Mesendoderm (in vitro differentiated cells): ENCODE data around the gene DEGS2.
A peak's percentile ranks its signal among the peaks of the same experiment; 100 is the strongest.

Source experiments
- DNase-seq: peaks from one replicate; pipeline ENCODE4 v3.0.0; 2013
- H2AK5ac ChIP-seq: 2 replicates; pipeline ENCODE4 v1.6.1; 2013; ENCODE audit warnings: low read length, inconsistent platforms
- H2BK120ac ChIP-seq: 2 replicates; pipeline ENCODE4 v1.6.1; 2013; ENCODE audit warnings: low read depth, mild to moderate bottlenecking, low read length, moderate library complexity, mixed read lengths
- H2BK15ac ChIP-seq: replicated peaks from 2 replicates; pipeline ENCODE4 v1.6.1; 2013; ENCODE audit warnings: low read depth, mild to moderate bottlenecking, moderate library complexity
- H2BK5ac ChIP-seq: 2 replicates; pipeline ENCODE4 v1.6.1; 2013; ENCODE audit warnings: low read length, inconsistent platforms
- H3K18ac ChIP-seq: 2 replicates; pipeline ENCODE4 v1.6.1; 2013; ENCODE audit warnings: mild to moderate bottlenecking, low read length, mixed read lengths
- H3K23ac ChIP-seq: one replicate; pipeline ENCODE4 v1.6.1; 2013; ENCODE audit warnings: low read length
- H3K27ac ChIP-seq: 2 replicates; pipeline ENCODE4 v1.5.1; 2013; ENCODE audit warnings: low read depth, mild to moderate bottlenecking, inconsistent platforms, low read length, moderate library complexity
- H3K27me3 ChIP-seq: 2 replicates; pipeline ENCODE4 v1.6.1; 2013; ENCODE audit warnings: low read length, control low read depth, mild to moderate bottlenecking, inconsistent platforms; ENCODE audit not compliant: insufficient read depth, poor library complexity
- H3K36me3 ChIP-seq: 2 replicates; pipeline ENCODE4 v1.6.1; 2013; ENCODE audit warnings: low read length, inconsistent platforms; ENCODE audit not compliant: control insufficient read depth, insufficient read depth
- H3K4ac ChIP-seq: one replicate; pipeline ENCODE4 v1.6.1; 2013; ENCODE audit warnings: low read depth, mild to moderate bottlenecking, low read length, moderate library complexity
- H3K4me1 ChIP-seq: 2 replicates; pipeline ENCODE4 v1.6.1; 2013; ENCODE audit warnings: low read depth, low read length, inconsistent platforms; ENCODE audit not compliant: control insufficient read depth
- H3K4me2 ChIP-seq: 2 replicates; pipeline ENCODE4 v1.6.1; 2013; ENCODE audit warnings: low read length
- H3K4me3 ChIP-seq: 2 replicates; pipeline ENCODE4 v1.5.1; 2013; ENCODE audit warnings: mild to moderate bottlenecking, low read length
- H3K56ac ChIP-seq: one replicate; pipeline ENCODE4 v1.6.1; 2013; ENCODE audit warnings: low read length
- H3K79me1 ChIP-seq: 2 replicates; pipeline ENCODE4 v1.6.1; 2013; ENCODE audit warnings: low read length, inconsistent platforms
- H3K79me2 ChIP-seq: 2 replicates; pipeline ENCODE4 v1.6.1; 2013; ENCODE audit warnings: mild to moderate bottlenecking, low read length; ENCODE audit not compliant: control insufficient read depth, insufficient read depth
- H3K9ac ChIP-seq: 2 replicates; pipeline ENCODE4 v1.6.1; 2013; ENCODE audit warnings: low read length, inconsistent platforms
- H4K5ac ChIP-seq: one replicate; pipeline ENCODE4 v1.6.1; 2013; ENCODE audit warnings: low read length
- H4K8ac ChIP-seq: one replicate; pipeline ENCODE4 v1.6.1; 2013; ENCODE audit warnings: low read depth, mild to moderate bottlenecking, control low read depth, low read length, moderate library complexity
- WGBS: extraction: QIAGEN DNeasy Blood & Tissue Kit; methylation state at CpG from one replicate; pipeline ENCODE4 v1.1.7; 2013; ENCODE audit warnings: low lambda C conversion rate, missing lambda C conversion rate; ENCODE audit not compliant: insufficient coverage; ENCODE audit errors: extremely low coverage; 5-methylcytosine and 5-hydroxymethylcytosine counted together

The DEGS2 gene

GRCh38 chr14:100107236-100107635 lies 52.2 kb downstream of the DEGS2 start:
- no peak for DNase-seq
- Histone ChIP-seq H4K8ac (no peak overlapping the region), H3K4me3 (no peak overlapping the region), H3K27ac (no peak overlapping the region), H3K79me2 (no peaks in the 10 kb centered on the region), H3K4ac (no peak overlapping the region), H3K18ac (no peak overlapping the region), H4K5ac (no peak overlapping the region), H3K4me1 (no peaks in the 10 kb centered on the region), H3K79me1 (no peaks in the 10 kb centered on the region), H3K9ac (no peak overlapping the region), H3K36me3 (no peaks in the 10 kb centered on the region), H3K56ac (no peak overlapping the region), H2BK5ac (no peak overlapping the region), H3K23ac (no peak overlapping the region), H3K27me3 (no peaks in the 10 kb centered on the region), H2AK5ac (no peak overlapping the region), H2BK120ac (no peak overlapping the region), H2BK15ac (no peak overlapping the region), H3K4me2 (no peak overlapping the region)
- WGBS = no CpG with 5 or more reads among the region's 5 CpGs

- H3K56ac ChIP-seq = no peak overlapping the region
- no CpG with 5 or more reads among the region's 17 CpGs for WGBS
- no peaks in the 10 kb centered on the region for H3K79me1 ChIP-seq
- no peak overlapping the region for H4K5ac ChIP-seq
- no peaks in the 10 kb centered on the region for H3K36me3 ChIP-seq
- H3K4me1 ChIP-seq = no peaks in the 10 kb centered on the region
- no peaks in the 10 kb centered on the region for H3K27me3 ChIP-seq
- H3K4me3 ChIP-seq = no peak overlapping the region
- DNase-seq = no peak
- no peak overlapping the region for H2BK5ac ChIP-seq
- H3K27ac ChIP-seq = no peak overlapping the region
- H3K4ac ChIP-seq = no peak overlapping the region
- H3K9ac ChIP-seq = no peak overlapping the region
- H3K79me2 ChIP-seq = no peaks in the 10 kb centered on the region
- H4K8ac ChIP-seq = no peak overlapping the region
- no peak overlapping the region for H2AK5ac ChIP-seq
- H3K4me2 ChIP-seq = no peak overlapping the region
- H2BK15ac ChIP-seq = no peak overlapping the region
- H3K18ac ChIP-seq = no peak overlapping the region
- no peak overlapping the region for H3K23ac ChIP-seq
- no peak overlapping the region for H2BK120ac ChIP-seq
Observed at GRCh38 chr14:100106250-100107112, 53.0 kb downstream of the DEGS2 start.

GRCh38 chr14:100105357-100106169 lies 53.9 kb downstream of the DEGS2 start:
- no peak overlapping the region for H3K4me3 ChIP-seq
- H2AK5ac ChIP-seq = no peak overlapping the region
- H3K9ac ChIP-seq = no peak overlapping the region
- H3K56ac ChIP-seq = no peak overlapping the region
- H3K4me2 ChIP-seq = no peak overlapping the region
- no peaks in the 10 kb centered on the region for H3K36me3 ChIP-seq
- no peak overlapping the region for H4K8ac ChIP-seq
- H3K23ac ChIP-seq = no peak overlapping the region
- H3K4ac ChIP-seq = no peak overlapping the region
- no peaks in the 10 kb centered on the region for H3K79me1 ChIP-seq
- H3K27me3 ChIP-seq = no peaks in the 10 kb centered on the region
- no peak for DNase-seq
- H2BK5ac ChIP-seq = no peak overlapping the region
- no peak overlapping the region for H2BK15ac ChIP-seq
- no peak overlapping the region for H3K27ac ChIP-seq
- no peak overlapping the region for H2BK120ac ChIP-seq
- H3K18ac ChIP-seq = no peak overlapping the region
- WGBS = no CpG with 5 or more reads among the region's 16 CpGs
- no peaks in the 10 kb centered on the region for H3K79me2 ChIP-seq
- H4K5ac ChIP-seq = no peak overlapping the region
- H3K4me1 ChIP-seq = no peaks in the 10 kb centered on the region

- H2BK5ac ChIP-seq = no peak overlapping the region
- no peak overlapping the region for H4K5ac ChIP-seq
- no peak overlapping the region for H3K27ac ChIP-seq
- peaks cover 2% of the 10 kb centered on the region for H3K79me1 ChIP-seq
- no peak overlapping the region for H3K23ac ChIP-seq
- no peak overlapping the region for H3K4ac ChIP-seq
- peak; percentile 14 for DNase-seq
- no peaks in the 10 kb centered on the region for H3K36me3 ChIP-seq
- H3K9ac ChIP-seq = no peak overlapping the region
- no peaks in the 10 kb centered on the region for H3K79me2 ChIP-seq
- no peak overlapping the region for H3K18ac ChIP-seq
- H2BK15ac ChIP-seq = no peak overlapping the region
- H2AK5ac ChIP-seq = no peak overlapping the region
- no CpG with 5 or more reads among the region's 7 CpGs for WGBS
- H4K8ac ChIP-seq = no peak overlapping the region
- H3K56ac ChIP-seq = no peak overlapping the region
- H3K27me3 ChIP-seq = no peaks in the 10 kb centered on the region
- H2BK120ac ChIP-seq = no peak overlapping the region
- no peak overlapping the region for H3K4me2 ChIP-seq
- H3K4me1 ChIP-seq = no peaks in the 10 kb centered on the region
- H3K4me3 ChIP-seq = no peak overlapping the region
Observed at GRCh38 chr14:100104523-100105300, 54.7 kb downstream of the DEGS2 start.

GRCh38 chr14:100104006-100104352 lies 55.5 kb downstream of the DEGS2 start:
- no peak overlapping the region for H4K8ac ChIP-seq
- peaks cover 2% of the 10 kb centered on the region for H3K79me1 ChIP-seq
- H2BK5ac ChIP-seq = no peak overlapping the region
- H3K4me2 ChIP-seq = no peak overlapping the region
- H2AK5ac ChIP-seq = no peak overlapping the region
- H3K56ac ChIP-seq = no peak overlapping the region
- no peak overlapping the region for H4K5ac ChIP-seq
- H3K9ac ChIP-seq = no peak overlapping the region
- H3K4ac ChIP-seq = no peak overlapping the region
- H3K36me3 ChIP-seq = no peaks in the 10 kb centered on the region
- no peaks in the 10 kb centered on the region for H3K27me3 ChIP-seq
- no peaks in the 10 kb centered on the region for H3K79me2 ChIP-seq
- no peaks in the 10 kb centered on the region for H3K4me1 ChIP-seq
- H3K18ac ChIP-seq = no peak overlapping the region
- no peak overlapping the region for H2BK120ac ChIP-seq
- WGBS = no CpG with 5 or more reads among the region's 4 CpGs
- H3K23ac ChIP-seq = no peak overlapping the region
- no peak for DNase-seq
- no peak overlapping the region for H3K27ac ChIP-seq
- no peak overlapping the region for H3K4me3 ChIP-seq
- H2BK15ac ChIP-seq = no peak overlapping the region
